GM12874 (cell line): ENCODE measurements around the gene CLDN24.

Experiments
- TF ChIP-seq, protein P1 (sequence below): IDR thresholded peaks from 2 replicates; pipeline ENCODE4 v1.5.1; 2011; ENCODE audit warnings: low read depth, mild to moderate bottlenecking, control low read depth, low read length, moderate library complexity; ENCODE audit not compliant: insufficient read depth

CLDN24 gene

DNA sequence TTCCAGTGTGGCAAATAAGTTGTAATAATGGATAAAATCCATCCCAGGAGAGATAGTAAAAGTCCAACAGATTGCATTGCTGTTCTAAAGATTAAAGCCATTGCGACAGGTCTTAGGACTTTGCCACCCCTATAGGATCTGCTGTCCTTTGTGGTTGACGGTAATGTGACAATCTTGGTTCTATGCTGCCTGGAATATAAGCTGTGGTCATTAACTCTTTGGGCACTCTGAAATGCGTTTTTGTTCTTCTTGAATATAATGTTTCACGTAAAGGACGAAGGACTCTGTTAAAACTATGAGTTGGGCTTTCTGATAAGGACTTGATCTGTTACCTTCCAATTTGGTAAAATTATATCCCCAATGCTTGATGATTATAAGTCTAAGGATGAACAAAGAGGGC, at the start of gene CLDN24:
Gene CLDN24, minus strand, starts transcription at position 101 of the 400 bp plus-strand sequence. Its CDS starts 0 bp downstream, at position 101.
- TF ChIP-seq, protein P1, sequence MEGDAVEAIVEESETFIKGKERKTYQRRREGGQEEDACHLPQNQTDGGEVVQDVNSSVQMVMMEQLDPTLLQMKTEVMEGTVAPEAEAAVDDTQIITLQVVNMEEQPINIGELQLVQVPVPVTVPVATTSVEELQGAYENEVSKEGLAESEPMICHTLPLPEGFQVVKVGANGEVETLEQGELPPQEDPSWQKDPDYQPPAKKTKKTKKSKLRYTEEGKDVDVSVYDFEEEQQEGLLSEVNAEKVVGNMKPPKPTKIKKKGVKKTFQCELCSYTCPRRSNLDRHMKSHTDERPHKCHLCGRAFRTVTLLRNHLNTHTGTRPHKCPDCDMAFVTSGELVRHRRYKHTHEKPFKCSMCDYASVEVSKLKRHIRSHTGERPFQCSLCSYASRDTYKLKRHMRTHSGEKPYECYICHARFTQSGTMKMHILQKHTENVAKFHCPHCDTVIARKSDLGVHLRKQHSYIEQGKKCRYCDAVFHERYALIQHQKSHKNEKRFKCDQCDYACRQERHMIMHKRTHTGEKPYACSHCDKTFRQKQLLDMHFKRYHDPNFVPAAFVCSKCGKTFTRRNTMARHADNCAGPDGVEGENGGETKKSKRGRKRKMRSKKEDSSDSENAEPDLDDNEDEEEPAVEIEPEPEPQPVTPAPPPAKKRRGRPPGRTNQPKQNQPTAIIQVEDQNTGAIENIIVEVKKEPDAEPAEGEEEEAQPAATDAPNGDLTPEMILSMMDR: no peak

DNA sequence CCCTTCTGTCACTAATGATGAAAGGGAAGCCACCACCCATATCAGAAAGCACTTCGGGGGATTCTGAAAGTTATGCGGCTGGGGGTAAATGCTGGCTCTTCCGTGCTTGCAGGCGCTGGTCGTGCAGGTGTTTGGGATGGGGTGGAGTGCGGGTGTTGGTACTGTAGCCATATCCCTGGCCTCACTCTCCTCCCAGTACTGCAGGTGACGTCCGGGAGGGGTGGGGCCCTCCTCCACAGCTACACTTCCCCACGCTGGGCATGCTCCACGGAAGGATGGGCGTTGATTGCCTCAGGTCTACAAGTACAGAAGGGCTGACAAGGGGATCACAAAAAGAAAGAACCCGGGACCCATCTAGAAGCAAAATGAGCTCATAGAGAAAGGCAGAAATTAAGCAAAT, 48.6 kb upstream of the CLDN24 start:
- TF ChIP-seq, protein P1: no peak

DNA sequence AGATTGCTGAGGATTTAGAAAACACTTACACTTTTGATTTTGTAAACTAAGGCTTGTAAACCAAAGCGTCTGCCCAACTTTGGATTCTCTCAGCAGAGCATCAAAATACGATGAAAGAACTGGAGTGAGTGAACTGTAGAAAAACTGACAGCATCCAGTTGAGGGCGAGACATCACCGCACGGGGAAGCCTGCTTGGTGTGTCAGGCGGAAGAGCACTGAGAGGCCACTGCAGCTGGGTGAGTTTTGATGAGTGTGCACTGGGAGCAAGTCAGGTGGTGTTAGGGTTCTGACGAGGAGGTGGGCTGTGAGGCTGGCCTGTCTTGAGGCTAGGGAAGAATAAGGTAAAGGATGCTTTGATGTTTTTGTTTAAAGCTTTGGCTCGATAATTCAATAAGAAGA, 46.8 kb upstream of the CLDN24 start:
- TF ChIP-seq, protein P1: no peak

DNA sequence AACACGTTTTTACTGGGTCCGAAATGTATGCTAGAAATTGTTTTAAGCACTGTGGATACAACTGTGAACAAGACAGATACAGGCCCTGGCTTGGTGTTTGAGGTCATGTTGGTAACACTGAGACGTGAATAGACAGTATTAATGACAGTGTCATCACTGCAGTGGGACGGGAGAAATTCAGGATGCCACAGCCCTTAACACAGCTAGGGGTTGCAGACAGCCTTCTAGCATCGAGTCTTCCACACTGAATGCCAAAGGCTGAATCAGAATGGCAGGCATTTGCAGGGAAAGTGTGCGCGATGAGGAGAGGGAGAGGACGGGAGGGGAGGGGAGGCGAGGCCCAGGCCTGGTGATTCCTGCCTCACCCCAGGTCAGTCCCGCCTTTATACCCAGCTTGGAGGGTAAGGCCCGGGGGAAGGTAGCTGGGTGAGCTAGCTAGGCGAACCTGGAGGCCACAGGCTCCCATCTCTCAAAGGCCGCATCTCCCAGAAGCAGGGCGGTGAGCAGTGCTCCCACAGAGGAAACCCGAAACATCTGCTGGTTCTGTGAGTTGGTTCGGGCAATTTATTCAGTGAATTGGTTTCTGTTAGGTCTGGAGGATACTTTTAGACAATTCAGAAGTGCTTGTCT, 44.1 kb upstream of the CLDN24 start:
- TF ChIP-seq, protein P1: no peak

DNA sequence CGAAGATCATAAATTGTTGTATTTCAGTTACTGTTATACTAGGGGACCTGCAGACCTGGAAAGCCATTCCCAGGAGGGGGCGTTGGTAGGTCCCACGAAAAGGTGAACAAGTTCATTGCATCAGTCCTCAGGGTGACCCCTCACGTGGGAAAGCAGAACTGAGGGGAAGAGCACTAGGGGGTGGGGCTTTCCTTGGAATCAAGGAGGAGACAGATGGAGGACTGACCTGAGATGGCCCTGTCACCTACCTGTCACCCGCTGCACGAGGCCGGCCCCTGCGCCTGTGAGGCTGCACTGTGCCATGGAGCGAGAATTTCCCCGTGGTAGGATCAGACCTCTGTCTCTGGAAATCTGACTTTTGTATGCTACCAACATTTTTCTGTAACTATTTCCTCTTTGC, 41.8 kb upstream of the CLDN24 start:
- TF ChIP-seq, protein P1: no peak

DNA sequence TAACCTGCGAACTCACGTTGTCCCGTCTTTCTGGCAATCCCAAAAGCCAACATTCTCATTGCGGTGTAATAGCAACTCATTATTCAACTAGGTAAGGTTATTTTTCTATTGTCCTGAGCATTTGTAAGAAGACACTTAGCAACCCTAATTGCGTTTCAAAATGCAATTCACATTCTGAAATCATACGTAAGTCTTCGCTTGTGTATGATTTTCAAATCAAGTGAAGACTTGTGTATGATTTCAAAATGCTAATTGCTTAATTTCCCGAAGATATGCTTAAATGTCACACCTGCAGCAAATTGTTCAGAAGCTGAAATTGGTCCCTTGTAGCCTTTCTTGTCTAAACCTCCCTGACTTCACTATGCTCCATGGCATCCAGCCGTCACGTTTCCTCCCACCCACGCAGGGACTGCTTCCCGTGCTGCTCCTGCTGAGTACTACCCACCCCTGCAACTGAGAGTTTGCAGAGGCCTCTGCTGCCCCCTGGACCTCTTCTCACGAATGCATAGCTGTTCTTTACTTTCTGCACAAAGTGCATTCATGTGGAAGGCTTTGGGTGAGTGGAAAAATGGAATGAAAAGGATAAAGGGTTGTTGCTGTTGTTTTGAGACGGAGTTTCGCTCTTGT, 40.8 kb upstream of the CLDN24 start:
- TF ChIP-seq, protein P1: no peak

DNA sequence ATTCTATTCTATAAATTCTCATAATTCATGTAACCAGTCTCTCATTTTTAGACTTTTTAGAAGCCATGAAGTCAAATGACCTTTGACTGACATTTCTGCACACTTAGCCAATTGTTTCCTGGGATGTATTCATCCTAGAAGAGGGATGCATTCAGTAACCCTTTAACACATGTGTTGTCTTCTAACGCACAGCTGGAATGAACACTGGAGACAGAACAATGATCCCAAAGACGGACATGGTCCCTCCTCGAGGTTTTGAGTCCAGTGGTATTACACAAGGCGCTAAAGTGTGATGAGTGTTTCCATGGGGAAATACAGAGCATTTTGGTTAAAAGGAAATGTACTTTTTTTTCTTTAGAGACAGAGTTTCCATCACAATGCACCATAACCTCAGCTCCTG, 39.8 kb upstream of the CLDN24 start:
- TF ChIP-seq, protein P1: no peak
